H1 (cell line): Measurements from ENCODE around the gene FBXL12. TPM values are rescaled to one million over a fixed set of nuclear protein-coding genes. Genes with fewer than 3 reads are reported as not detected.
A peak's percentile ranks its signal among the peaks of the same experiment; 100 is the strongest.

ENCODE experiments used
- CHD7 ChIP-seq: fragments of 300-600 bp; sonication (generic); IDR thresholded peaks from 2 replicates; pipeline ENCODE4 v1.7.1; 2012; ENCODE audit warnings: low read length, moderate library complexity, mild to moderate bottlenecking, inconsistent platforms; ENCODE audit not compliant: insufficient replicate concordance
- CTBP2 ChIP-seq: IDR thresholded peaks from 2 replicates; pipeline ENCODE4 v1.7.0; 2011; ENCODE audit warnings: borderline replicate concordance, mild to moderate bottlenecking, moderate library complexity, mixed read lengths, low read length; ENCODE audit not compliant: insufficient read depth, insufficient read length
- EP300 ChIP-seq, 2 experiments: IDR thresholded peaks; 1 replicate in 1 of 2; 2 replicates in 1 of 2; pipeline ENCODE4 v1.6.1; 2011 to 2012; ENCODE audit warnings: low read depth in 2 of 2, low read length in 2 of 2, mild to moderate bottlenecking in 2 of 2, borderline replicate concordance in 1 of 2, inconsistent platforms in 1 of 2, moderate library complexity in 1 of 2
- JUND ChIP-seq: IDR thresholded peaks from 2 replicates; pipeline ENCODE4 v1.6.1; 2011; ENCODE audit warnings: mild to moderate bottlenecking, improper control_type of control experiment, low read length
- POU5F1 ChIP-seq: IDR thresholded peaks from 2 replicates; pipeline ENCODE4 v1.6.1; 2011; ENCODE audit warnings: low read depth, mild to moderate bottlenecking, low read length, moderate library complexity
- RFX5 ChIP-seq: IDR thresholded peaks from 2 replicates; pipeline ENCODE4 v1.6.1; 2011; ENCODE audit warnings: low read depth, low read length, improper control_type of control experiment, borderline replicate concordance
- TAF7 ChIP-seq: optimal IDR thresholded peaks from 2 replicates; pipeline ENCODE3; 2011; ENCODE audit warnings: low read depth, mild to moderate bottlenecking, inconsistent platforms, low read length, moderate library complexity, borderline replicate concordance
- polyA plus RNA-seq, 7 experiments: library from polyadenylated mRNA; depleted of rRNA in 3 of 7; stranded (reverse) in 5 of 7; unstranded in 2 of 7; fragments of >200 nt in 5 of 7; fragments of 200-250 nt in 2 of 7; gene quantifications; 1 replicate in 5 of 7; 2 replicates in 1 of 7; 4 replicates in 1 of 7; pipeline versions ENCODE4 v1.2.1 to v1.2.3, GENCODE V29; 2011 to 2013; ENCODE audit warnings: missing spikeins in 2 of 7, mixed read lengths in 2 of 7
- total RNA-seq: library from RNA; stranded (reverse); fragmentation: NEBNext Ultra II Directional; extraction: Animal tissue kit (Norgen Biotek cat#: 25700); gene quantifications from 2 replicates; pipeline ENCODE4 v1.2.1, GENCODE V29; 2021
- TF ChIP-seq, protein P1 (sequence below): IDR thresholded peaks from 2 replicates; pipeline ENCODE4 v1.6.1; 2012; ENCODE audit warnings: inconsistent platforms

Gene FBXL12
- total and polyA plus RNA-seq, 2 of the 8 experiments (the other 6 are each of a cell fraction or from before 2014, with no cell fraction given), result 24.6 to 62.3 TPM

DNA sequence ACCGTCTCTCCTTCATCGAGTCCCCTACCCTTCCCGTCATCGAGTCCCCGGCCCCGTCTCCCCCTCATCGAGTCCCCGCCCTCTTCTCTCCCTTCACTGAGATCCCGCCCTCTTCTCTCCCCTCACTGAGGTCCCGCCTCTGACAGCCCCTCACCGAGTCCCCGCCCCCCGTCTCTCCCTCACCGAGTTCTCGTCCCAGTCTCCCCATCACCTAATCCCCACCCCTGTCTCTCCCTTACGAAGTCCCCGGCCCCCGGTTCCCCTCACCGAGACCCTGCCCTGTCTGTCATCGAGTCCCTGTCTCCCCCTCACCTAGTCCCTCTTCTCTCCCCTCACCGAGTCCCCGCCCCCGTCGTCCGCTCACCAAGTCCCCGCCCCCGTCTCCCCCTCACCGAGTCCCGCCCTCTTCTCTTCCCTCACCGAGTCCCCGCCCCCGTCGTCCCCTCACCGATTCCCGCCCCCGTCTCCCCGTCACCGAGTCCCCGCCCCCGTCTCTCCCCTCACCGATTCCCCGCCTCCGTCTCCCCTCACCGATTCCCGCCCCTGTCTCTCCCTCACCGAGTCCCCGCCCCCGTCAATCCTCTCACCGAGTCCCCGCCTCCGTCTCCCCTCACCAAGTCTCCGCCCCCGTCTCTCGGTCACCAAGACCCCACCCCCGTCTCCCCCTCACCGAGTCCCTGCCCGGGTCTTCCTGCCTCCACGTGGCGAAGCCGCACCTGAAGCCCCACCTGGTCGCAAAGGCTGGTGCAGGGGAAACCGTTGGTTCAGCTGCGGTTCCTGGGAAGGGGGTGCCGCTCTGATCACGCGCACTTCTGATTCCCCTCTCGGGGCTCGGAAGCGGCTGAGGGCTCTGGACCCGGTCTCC, 26.4 kb downstream of the FBXL12 start (continued):
- TF ChIP-seq CTBP2, result no peak
- TF ChIP-seq JUND, result no peak
- TF ChIP-seq, protein P1, sequence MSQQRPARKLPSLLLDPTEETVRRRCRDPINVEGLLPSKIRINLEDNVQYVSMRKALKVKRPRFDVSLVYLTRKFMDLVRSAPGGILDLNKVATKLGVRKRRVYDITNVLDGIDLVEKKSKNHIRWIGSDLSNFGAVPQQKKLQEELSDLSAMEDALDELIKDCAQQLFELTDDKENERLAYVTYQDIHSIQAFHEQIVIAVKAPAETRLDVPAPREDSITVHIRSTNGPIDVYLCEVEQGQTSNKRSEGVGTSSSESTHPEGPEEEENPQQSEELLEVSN, result peak; percentile 85
- TF ChIP-seq POU5F1, result no peak
- 0 out of 3 replicates have a peak, but pooled peaks of 1 of the 2 experiments have one; percentile 45 for TF ChIP-seq EP300 (IDR thresholded peaks at IDR 0.05; ENCODE audit: borderline replicate concordance in 1 of 2, low read depth in 2 of 2, low read length in 2 of 2)
- TF ChIP-seq RFX5, result no peak
- TF ChIP-seq CHD7, result no peak
- peak; percentile 83 for TF ChIP-seq TAF7
